ENCODE results near the gene PIM3.

The PIM3 gene

GRCh38 chr22:49999946-50000586, 39.5 kb downstream of the PIM3 start:
- Histone ChIP-seq H3K9ac (ENCODE audit: low read length) (no peak overlapping the region), H3K4me1 (ENCODE audit: low read length) (no peaks in the 10 kb centered on the region), H3K4me3 (ENCODE audit: low read length) (no peak overlapping the region), H3K36me3 (replicated peaks; ENCODE audit: insufficient read depth, low read length) (no peaks in the 10 kb centered on the region), H3K9me3 (replicated peaks; ENCODE audit: insufficient read depth, low read length) (no peaks in the 10 kb centered on the region), H3K27ac (ENCODE audit: low read length) (no peak overlapping the region), H3K27me3 (replicated peaks; ENCODE audit: insufficient read depth, low read length) (peaks cover 42% of the 10 kb centered on the region), H2AFZ (ENCODE audit: low read length) (no peak overlapping the region), H3F3A (ENCODE audit: insufficient read depth, low read length) (no peaks in the 10 kb centered on the region), H3K79me2 (ENCODE audit: low read length) (no peaks in the 10 kb centered on the region), H3K4me2 (ENCODE audit: low read depth, low read length) (no peak overlapping the region), H3K9me2 (replicated peaks; ENCODE audit: insufficient read depth, low read length) (no peaks in the 10 kb centered on the region), H4K20me1 (ENCODE audit: insufficient read depth, low read length) (no peaks in the 10 kb centered on the region)
- TF ChIP-seq EZH2phosphoT487 (IDR thresholded peaks at IDR 0.05; ENCODE audit: low read length) = no peak
- TF ChIP-seq CTCF (IDR thresholded peaks at IDR 0.05; ENCODE audit: low read length) = no peak
- no peak for TF ChIP-seq EZH2 (optimal IDR thresholded peaks at IDR 0.05; ENCODE audit: low read depth, low read length)
- DNase-seq = no peak

GRCh38 chr22:50000587-50001387, 40.2 kb downstream of the PIM3 start:
- no peaks in the 10 kb centered on the region for H3K4me1 ChIP-seq (ENCODE audit: low read length)
- H3K4me2 ChIP-seq (ENCODE audit: low read depth, low read length) = no peak overlapping the region
- H4K20me1 ChIP-seq (ENCODE audit: insufficient read depth, low read length) = no peaks in the 10 kb centered on the region
- H3K4me3 ChIP-seq (ENCODE audit: low read length) = no peak overlapping the region
- no peak overlapping the region for H3K27ac ChIP-seq (ENCODE audit: low read length)
- no peak for TF ChIP-seq EZH2 (optimal IDR thresholded peaks at IDR 0.05; ENCODE audit: low read depth, low read length)
- no peaks in the 10 kb centered on the region for H3F3A ChIP-seq (ENCODE audit: insufficient read depth, low read length)
- H3K9ac ChIP-seq (ENCODE audit: low read length) = no peak overlapping the region
- H3K36me3 ChIP-seq (replicated peaks; ENCODE audit: insufficient read depth, low read length) = no peaks in the 10 kb centered on the region
- H3K9me2 ChIP-seq (replicated peaks; ENCODE audit: insufficient read depth, low read length) = no peaks in the 10 kb centered on the region
- H2AFZ ChIP-seq (ENCODE audit: low read length) = no peak overlapping the region
- no peak for DNase-seq
- peaks cover 49% of the 10 kb centered on the region for H3K27me3 ChIP-seq (replicated peaks; ENCODE audit: insufficient read depth, low read length)
- H3K9me3 ChIP-seq (replicated peaks; ENCODE audit: insufficient read depth, low read length) = no peaks in the 10 kb centered on the region
- H3K79me2 ChIP-seq (ENCODE audit: low read length) = no peaks in the 10 kb centered on the region

- Histone ChIP-seq H3K4me3 (ENCODE audit: low read length) (no peak overlapping the region), H4K20me1 (ENCODE audit: insufficient read depth, low read length) (no peaks in the 10 kb centered on the region), H2AFZ (ENCODE audit: low read length) (no peak overlapping the region), H3K27ac (ENCODE audit: low read length) (no peak overlapping the region), H3K27me3 (replicated peaks; ENCODE audit: insufficient read depth, low read length) (peaks cover 55% of the 10 kb centered on the region), H3K4me2 (ENCODE audit: low read depth, low read length) (no peak overlapping the region), H3F3A (ENCODE audit: insufficient read depth, low read length) (no peaks in the 10 kb centered on the region), H3K36me3 (replicated peaks; ENCODE audit: insufficient read depth, low read length) (no peaks in the 10 kb centered on the region), H3K9me2 (replicated peaks; ENCODE audit: insufficient read depth, low read length) (no peaks in the 10 kb centered on the region), H3K9me3 (replicated peaks; ENCODE audit: insufficient read depth, low read length) (no peaks in the 10 kb centered on the region), H3K79me2 (ENCODE audit: low read length) (no peaks in the 10 kb centered on the region), H3K4me1 (ENCODE audit: low read length) (no peaks in the 10 kb centered on the region), H3K9ac (ENCODE audit: low read length) (no peak overlapping the region)
- DNase-seq = no peak
- TF ChIP-seq CTCF (IDR thresholded peaks at IDR 0.05; ENCODE audit: low read length) (no peak), EZH2 (optimal IDR thresholded peaks at IDR 0.05; ENCODE audit: low read depth, low read length) (no peak), EZH2phosphoT487 (IDR thresholded peaks at IDR 0.05; ENCODE audit: low read length) (no peak)
These were observed 41.0 kb downstream of the PIM3 start for GRCh38 chr22:50001388-50002231.

All from MM.1S (cell line).